ENCODE data around the gene CATSPERE.

The CATSPERE gene

GRCh38 chr1:244636488-244637259 is 175.6 kb downstream of the CATSPERE start:
- no peak for DNase-seq
- no peaks in the 10 kb centered on the region for H3K36me3 ChIP-seq

DNA sequence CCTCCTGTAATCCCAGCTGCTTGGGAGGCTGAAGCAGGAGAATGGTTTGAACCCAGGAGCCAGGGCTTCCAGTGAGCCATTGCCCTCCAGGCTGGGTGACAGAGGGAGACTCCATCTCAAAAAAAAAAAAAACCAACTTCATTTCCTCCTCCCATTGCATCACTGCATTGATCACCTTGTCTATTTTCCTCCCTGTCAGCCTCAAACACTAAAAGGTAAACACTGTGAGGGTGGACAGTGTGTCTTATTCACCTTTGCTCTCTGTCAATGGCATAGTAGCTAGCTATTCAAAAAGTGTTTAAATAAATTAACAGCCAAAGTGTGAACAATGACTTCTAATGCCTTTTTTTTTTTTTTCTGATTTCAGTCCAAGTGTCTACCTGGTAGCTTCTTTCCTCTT is 178.5 kb downstream of the CATSPERE start:
- TF ChIP-seq CTCF (IDR thresholded peaks at IDR 0.05; ENCODE audit: low read depth, low read length): no peak
- DNase-seq: no peak
- Histone ChIP-seq H3K36me3 (no peaks in the 10 kb centered on the region), H3K4me1 (no peaks in the 10 kb centered on the region), H3K9me3 (no peaks in the 10 kb centered on the region), H3K4me3 (ENCODE audit: low read depth, low read length) (no peak overlapping the region), H3K27me3 (peaks cover 12% of the 10 kb centered on the region; the same call in 1 of the 2 replicates)

More at GRCh38 chr1:244636488-244637259, 175.6 kb downstream of the CATSPERE start:
- Histone ChIP-seq H3K9me3 (no peaks in the 10 kb centered on the region), H3K4me3 (ENCODE audit: low read depth, low read length) (no peak overlapping the region), H3K4me1 (no peaks in the 10 kb centered on the region), H3K27me3 (peaks cover 3% of the 10 kb centered on the region; the same call in 1 of the 2 replicates)
- TF ChIP-seq CTCF (IDR thresholded peaks at IDR 0.05; ENCODE audit: low read depth, low read length): no peak

GRCh38 chr1:244640917-244641316 is 179.8 kb downstream of the CATSPERE start:
- no peak for DNase-seq
- Histone ChIP-seq H3K4me3 (ENCODE audit: low read depth, low read length) (no peak overlapping the region), H3K9me3 (no peaks in the 10 kb centered on the region), H3K27me3 (peaks cover 12% of the 10 kb centered on the region; the same call in 1 of the 2 replicates), H3K4me1 (no peaks in the 10 kb centered on the region), H3K36me3 (no peaks in the 10 kb centered on the region)
- TF ChIP-seq CTCF (IDR thresholded peaks at IDR 0.05; ENCODE audit: low read depth, low read length): no peak

DNA sequence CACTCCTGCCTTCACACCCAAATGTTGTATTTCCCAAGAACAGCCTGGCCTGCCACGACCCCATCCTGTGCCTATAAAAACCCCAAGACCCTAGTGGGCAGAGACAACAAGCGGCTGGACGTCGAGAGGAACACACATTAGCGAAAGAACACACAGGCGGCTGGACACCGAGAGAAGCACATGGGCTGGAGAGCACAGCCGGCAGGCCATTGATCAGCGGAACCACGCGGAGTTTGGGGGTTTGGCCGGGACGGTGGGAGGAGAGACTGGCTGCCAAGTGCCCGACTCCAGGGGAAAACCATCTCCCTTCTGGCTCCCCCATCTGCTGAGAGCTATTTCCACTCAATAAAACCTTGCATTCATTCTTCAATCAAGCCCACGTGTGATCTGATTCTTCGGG is 181.5 kb downstream of the CATSPERE start:
- H3K9me3 ChIP-seq: no peaks in the 10 kb centered on the region
- no peaks in the 10 kb centered on the region for H3K4me1 ChIP-seq
- H3K36me3 ChIP-seq: no peaks in the 10 kb centered on the region
- no peak for DNase-seq
- H3K4me3 ChIP-seq (ENCODE audit: low read depth, low read length): no peak overlapping the region
- no peak for TF ChIP-seq CTCF (IDR thresholded peaks at IDR 0.05; ENCODE audit: low read depth, low read length)
- peaks cover 12% of the 10 kb centered on the region; the same call in 1 of the 2 replicates for H3K27me3 ChIP-seq

DNA sequence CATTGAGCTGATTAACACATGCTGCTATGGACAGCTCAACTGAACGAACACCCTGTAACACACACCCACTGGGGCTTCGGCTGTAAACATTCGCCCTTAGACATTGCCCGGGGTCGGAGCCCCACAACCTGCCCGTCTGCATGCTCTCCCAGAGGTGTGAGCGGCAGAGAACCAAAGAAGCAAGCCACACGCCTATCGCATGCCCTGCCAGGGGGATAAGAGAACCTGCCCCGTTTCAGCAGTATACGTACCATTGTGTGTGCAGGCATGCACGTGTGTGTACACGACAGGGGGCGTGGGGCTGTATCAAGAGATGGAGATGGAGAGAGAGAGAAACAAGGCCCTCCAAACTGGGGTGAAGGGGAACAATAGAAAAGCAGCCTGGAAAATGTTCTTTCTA is 181.9 kb downstream of the CATSPERE start:
- TF ChIP-seq CTCF (IDR thresholded peaks at IDR 0.05; ENCODE audit: low read depth, low read length): no peak
- Histone ChIP-seq H3K27me3 (peaks cover 12% of the 10 kb centered on the region; the same call in 1 of the 2 replicates), H3K36me3 (no peaks in the 10 kb centered on the region), H3K9me3 (no peaks in the 10 kb centered on the region), H3K4me3 (ENCODE audit: low read depth, low read length) (no peak overlapping the region), H3K4me1 (no peaks in the 10 kb centered on the region)
- no peak for DNase-seq

GRCh38 chr1:244645414-244645813 is 184.3 kb downstream of the CATSPERE start:
- Histone ChIP-seq H3K4me1 (no peaks in the 10 kb centered on the region), H3K27me3 (peaks cover 12% of the 10 kb centered on the region; the same call in 1 of the 2 replicates), H3K36me3 (no peaks in the 10 kb centered on the region), H3K4me3 (ENCODE audit: low read depth, low read length) (no peak overlapping the region), H3K9me3 (no peaks in the 10 kb centered on the region)
- no peak for TF ChIP-seq CTCF (IDR thresholded peaks at IDR 0.05; ENCODE audit: low read depth, low read length)
- no peak for DNase-seq
